ENCODE data around the gene SRR. TPM values are rescaled to one million over a fixed set of nuclear protein-coding genes. Genes with fewer than 3 reads are reported as not detected.

SRR gene
- total RNA-seq, 1 donor from 2014 or later: 27.8 TPM

- Mint-ChIP-seq H3K27me3 (ENCODE audit: unreplicated experiment) (peaks cover 2% of the 10 kb centered on the region), H3K27ac (ENCODE audit: unreplicated experiment) (no peak overlapping the region), H3K9me3 (ENCODE audit: unreplicated experiment) (no peaks in the 10 kb centered on the region), H3K4me1 (ENCODE audit: unreplicated experiment) (peaks cover 11% of the 10 kb centered on the region), H3K36me3 (ENCODE audit: low read depth, unreplicated experiment) (peaks cover 8% of the 10 kb centered on the region), H3K4me3 (ENCODE audit: unreplicated experiment) (no peak overlapping the region)
- TF ChIP-seq CTCF (IDR thresholded peaks at IDR 0.05; ENCODE audit: unreplicated experiment): no peak
- no peak for DNase-seq (ENCODE audit: low spot score)
These were observed 61.0 kb downstream of the SRR start for GRCh38 chr17:2364763-2365116.

- H3K27me3 Mint-ChIP-seq (ENCODE audit: unreplicated experiment): peaks cover 2% of the 10 kb centered on the region
- no peak overlapping the region for H3K4me3 Mint-ChIP-seq (ENCODE audit: unreplicated experiment)
- DNase-seq (ENCODE audit: low spot score): no peak
- no peak for TF ChIP-seq CTCF (IDR thresholded peaks at IDR 0.05; ENCODE audit: unreplicated experiment)
- peaks cover 8% of the 10 kb centered on the region for H3K36me3 Mint-ChIP-seq (ENCODE audit: low read depth, unreplicated experiment)
- H3K4me1 Mint-ChIP-seq (ENCODE audit: unreplicated experiment): peaks cover 13% of the 10 kb centered on the region
- H3K27ac Mint-ChIP-seq (ENCODE audit: unreplicated experiment): no peak overlapping the region
- no peaks in the 10 kb centered on the region for H3K9me3 Mint-ChIP-seq (ENCODE audit: unreplicated experiment)
These were observed 61.4 kb downstream of the SRR start for GRCh38 chr17:2365132-2365531.

GRCh38 chr17:2366747-2367494 is 63.2 kb downstream of the SRR start:
- H3K36me3 Mint-ChIP-seq (ENCODE audit: low read depth, unreplicated experiment): no peaks in the 10 kb centered on the region
- no peaks in the 10 kb centered on the region for H3K9me3 Mint-ChIP-seq (ENCODE audit: unreplicated experiment)
- no peak overlapping the region for H3K4me3 Mint-ChIP-seq (ENCODE audit: unreplicated experiment)
- peak; percentile 16 for TF ChIP-seq CTCF (IDR thresholded peaks at IDR 0.05; ENCODE audit: unreplicated experiment)
- peak; percentile 44 for DNase-seq (ENCODE audit: low spot score)
- H3K27me3 Mint-ChIP-seq (ENCODE audit: unreplicated experiment): peaks cover 4% of the 10 kb centered on the region
- peaks cover 16% of the 10 kb centered on the region for H3K4me1 Mint-ChIP-seq (ENCODE audit: unreplicated experiment)
- peak overlapping the region; percentile 36 for H3K27ac Mint-ChIP-seq (ENCODE audit: unreplicated experiment)

- Mint-ChIP-seq H3K4me3 (ENCODE audit: unreplicated experiment) (no peak overlapping the region), H3K27ac (ENCODE audit: unreplicated experiment) (no peak overlapping the region), H3K4me1 (ENCODE audit: unreplicated experiment) (peaks cover 16% of the 10 kb centered on the region), H3K27me3 (ENCODE audit: unreplicated experiment) (peaks cover 4% of the 10 kb centered on the region), H3K9me3 (ENCODE audit: unreplicated experiment) (no peaks in the 10 kb centered on the region), H3K36me3 (ENCODE audit: low read depth, unreplicated experiment) (no peaks in the 10 kb centered on the region)
- TF ChIP-seq CTCF (IDR thresholded peaks at IDR 0.05; ENCODE audit: unreplicated experiment): no peak
- no peak for DNase-seq (ENCODE audit: low spot score)
These were observed 64.6 kb downstream of the SRR start for GRCh38 chr17:2368359-2368758.

- Mint-ChIP-seq H3K4me3 (ENCODE audit: unreplicated experiment) (no peak overlapping the region), H3K36me3 (ENCODE audit: low read depth, unreplicated experiment) (peaks cover 3% of the 10 kb centered on the region), H3K27ac (ENCODE audit: unreplicated experiment) (peak overlapping the region; percentile 64), H3K9me3 (ENCODE audit: unreplicated experiment) (no peaks in the 10 kb centered on the region), H3K27me3 (ENCODE audit: unreplicated experiment) (peaks cover 7% of the 10 kb centered on the region), H3K4me1 (ENCODE audit: unreplicated experiment) (peaks cover 16% of the 10 kb centered on the region)
- TF ChIP-seq CTCF (IDR thresholded peaks at IDR 0.05; ENCODE audit: unreplicated experiment): no peak
- DNase-seq (ENCODE audit: low spot score): no peak
These were observed 65.3 kb downstream of the SRR start for GRCh38 chr17:2369039-2369438.

Data from endothelial cell (in vitro differentiated cells).